ENCODE measurements around the gene SYS1. TPM values are rescaled to one million over a fixed set of nuclear protein-coding genes. Genes with fewer than 3 reads are reported as not detected.

SYS1 gene
- total and polyA plus RNA-seq, 2 experiments from 2014 or later: 7.9 to 21.5 TPM

DNA sequence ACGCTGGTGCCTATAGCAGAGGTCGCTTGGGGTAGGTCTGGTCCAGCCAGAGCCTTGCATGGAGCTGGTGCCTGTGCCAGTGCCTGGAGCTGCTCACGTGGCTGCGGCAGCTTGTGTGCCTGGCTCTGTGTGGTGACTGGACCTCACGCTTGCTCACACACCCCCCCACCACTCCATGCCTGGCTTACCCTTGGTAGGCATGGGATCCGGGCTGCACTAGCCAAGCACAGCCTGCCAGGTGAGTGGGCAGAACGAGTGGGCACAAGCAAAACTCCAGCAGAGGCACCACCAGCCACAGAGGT is 32.1 kb downstream of the SYS1 start:
- no peaks in the 10 kb centered on the region for H3K27me3 ChIP-seq (ENCODE audit: insufficient read depth)
- peaks cover 9% of the 10 kb centered on the region for H3K9me3 Mint-ChIP-seq
- no peak overlapping the region for H3K27ac Mint-ChIP-seq
- no peak overlapping the region for H3K4me3 Mint-ChIP-seq
- no peak for TF ChIP-seq ZNF114 (CRISPR knock-in tag; IDR thresholded peaks at IDR 0.05)
- no peak for TF ChIP-seq CREB1 (CRISPR knock-in tag; IDR thresholded peaks at IDR 0.05; ENCODE audit: low read depth)
- no peak for TF ChIP-seq STAT1 (IDR thresholded peaks at IDR 0.05; ENCODE audit: unreplicated experiment)
- no peak for TF ChIP-seq ETS1 (IDR thresholded peaks at IDR 0.05)
- TF ChIP-seq NANOG (IDR thresholded peaks at IDR 0.05; ENCODE audit: borderline replicate concordance): no peak
- TF ChIP-seq REST (IDR thresholded peaks at IDR 0.05; ENCODE audit: unreplicated experiment): no peak
- TF ChIP-seq ZNF331 (CRISPR knock-in tag; IDR thresholded peaks at IDR 0.05; ENCODE audit: low read depth): no peak
- TF ChIP-seq, protein P1, sequence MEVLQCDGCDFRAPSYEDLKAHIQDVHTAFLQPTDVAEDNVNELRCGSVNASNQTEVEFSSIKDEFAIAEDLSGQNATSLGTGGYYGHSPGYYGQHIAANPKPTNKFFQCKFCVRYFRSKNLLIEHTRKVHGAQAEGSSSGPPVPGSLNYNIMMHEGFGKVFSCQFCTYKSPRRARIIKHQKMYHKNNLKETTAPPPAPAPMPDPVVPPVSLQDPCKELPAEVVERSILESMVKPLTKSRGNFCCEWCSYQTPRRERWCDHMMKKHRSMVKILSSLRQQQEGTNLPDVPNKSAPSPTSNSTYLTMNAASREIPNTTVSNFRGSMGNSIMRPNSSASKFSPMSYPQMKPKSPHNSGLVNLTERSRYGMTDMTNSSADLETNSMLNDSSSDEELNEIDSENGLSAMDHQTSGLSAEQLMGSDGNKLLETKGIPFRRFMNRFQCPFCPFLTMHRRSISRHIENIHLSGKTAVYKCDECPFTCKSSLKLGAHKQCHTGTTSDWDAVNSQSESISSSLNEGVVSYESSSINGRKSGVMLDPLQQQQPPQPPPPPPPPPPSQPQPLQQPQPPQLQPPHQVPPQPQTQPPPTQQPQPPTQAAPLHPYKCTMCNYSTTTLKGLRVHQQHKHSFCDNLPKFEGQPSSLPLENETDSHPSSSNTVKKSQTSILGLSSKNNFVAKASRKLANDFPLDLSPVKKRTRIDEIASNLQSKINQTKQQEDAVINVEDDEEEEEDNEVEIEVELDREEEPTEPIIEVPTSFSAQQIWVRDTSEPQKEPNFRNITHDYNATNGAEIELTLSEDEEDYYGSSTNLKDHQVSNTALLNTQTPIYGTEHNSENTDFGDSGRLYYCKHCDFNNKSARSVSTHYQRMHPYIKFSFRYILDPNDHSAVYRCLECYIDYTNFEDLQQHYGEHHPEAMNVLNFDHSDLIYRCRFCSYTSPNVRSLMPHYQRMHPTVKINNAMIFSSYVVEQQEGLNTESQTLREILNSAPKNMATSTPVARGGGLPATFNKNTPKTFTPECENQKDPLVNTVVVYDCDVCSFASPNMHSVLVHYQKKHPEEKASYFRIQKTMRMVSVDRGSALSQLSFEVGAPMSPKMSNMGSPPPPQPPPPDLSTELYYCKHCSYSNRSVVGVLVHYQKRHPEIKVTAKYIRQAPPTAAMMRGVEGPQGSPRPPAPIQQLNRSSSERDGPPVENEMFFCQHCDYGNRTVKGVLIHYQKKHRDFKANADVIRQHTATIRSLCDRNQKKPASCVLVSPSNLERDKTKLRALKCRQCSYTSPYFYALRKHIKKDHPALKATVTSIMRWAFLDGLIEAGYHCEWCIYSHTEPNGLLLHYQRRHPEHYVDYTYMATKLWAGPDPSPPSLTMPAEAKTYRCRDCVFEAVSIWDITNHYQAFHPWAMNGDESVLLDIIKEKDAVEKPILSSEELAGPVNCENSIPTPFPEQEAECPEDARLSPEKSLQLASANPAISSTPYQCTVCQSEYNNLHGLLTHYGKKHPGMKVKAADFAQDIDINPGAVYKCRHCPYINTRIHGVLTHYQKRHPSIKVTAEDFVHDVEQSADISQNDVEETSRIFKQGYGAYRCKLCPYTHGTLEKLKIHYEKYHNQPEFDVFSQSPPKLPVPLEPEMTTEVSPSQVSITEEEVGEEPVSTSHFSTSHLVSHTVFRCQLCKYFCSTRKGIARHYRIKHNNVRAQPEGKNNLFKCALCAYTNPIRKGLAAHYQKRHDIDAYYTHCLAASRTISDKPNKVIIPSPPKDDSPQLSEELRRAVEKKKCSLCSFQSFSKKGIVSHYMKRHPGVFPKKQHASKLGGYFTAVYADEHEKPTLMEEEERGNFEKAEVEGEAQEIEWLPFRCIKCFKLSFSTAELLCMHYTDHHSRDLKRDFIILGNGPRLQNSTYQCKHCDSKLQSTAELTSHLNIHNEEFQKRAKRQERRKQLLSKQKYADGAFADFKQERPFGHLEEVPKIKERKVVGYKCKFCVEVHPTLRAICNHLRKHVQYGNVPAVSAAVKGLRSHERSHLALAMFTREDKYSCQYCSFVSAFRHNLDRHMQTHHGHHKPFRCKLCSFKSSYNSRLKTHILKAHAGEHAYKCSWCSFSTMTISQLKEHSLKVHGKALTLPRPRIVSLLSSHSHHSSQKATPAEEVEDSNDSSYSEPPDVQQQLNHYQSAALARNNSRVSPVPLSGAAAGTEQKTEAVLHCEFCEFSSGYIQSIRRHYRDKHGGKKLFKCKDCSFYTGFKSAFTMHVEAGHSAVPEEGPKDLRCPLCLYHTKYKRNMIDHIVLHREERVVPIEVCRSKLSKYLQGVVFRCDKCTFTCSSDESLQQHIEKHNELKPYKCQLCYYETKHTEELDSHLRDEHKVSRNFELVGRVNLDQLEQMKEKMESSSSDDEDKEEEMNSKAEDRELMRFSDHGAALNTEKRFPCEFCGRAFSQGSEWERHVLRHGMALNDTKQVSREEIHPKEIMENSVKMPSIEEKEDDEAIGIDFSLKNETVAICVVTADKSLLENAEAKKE (CRISPR knock-in tag; IDR thresholded peaks at IDR 0.05): no peak
- TF ChIP-seq EZH2 (IDR thresholded peaks at IDR 0.05; ENCODE audit: low read depth, unreplicated experiment): no peak
- TF ChIP-seq EZH2phosphoT487 (IDR thresholded peaks at IDR 0.05; ENCODE audit: unreplicated experiment): no peak
- no peak for TF ChIP-seq CTCF (conservative IDR thresholded peaks at IDR 0.05; ENCODE audit: low read depth in 2 of 2)
- TF ChIP-seq POLR2AphosphoS5 (IDR thresholded peaks at IDR 0.05; ENCODE audit: low read depth): no peak
- no peak for TF ChIP-seq JUNB (IDR thresholded peaks at IDR 0.05; ENCODE audit: unreplicated experiment)
- no peak overlapping the region for H3K4me3 ChIP-seq
- DNase-seq (ENCODE audit: low spot score) (no peak), ATAC-seq (no peak)
- H3F3A ChIP-seq (replicated peaks; ENCODE audit: low read depth): no peaks in the 10 kb centered on the region
- H3K4me1 Mint-ChIP-seq: no peaks in the 10 kb centered on the region
- no peak overlapping the region for H3K4me2 ChIP-seq
- H3K27ac ChIP-seq (ENCODE audit: low read depth): no peak overlapping the region
- H3K4me1 ChIP-seq (ENCODE audit: insufficient read depth): no peaks in the 10 kb centered on the region
- H3K79me2 ChIP-seq (replicated peaks; ENCODE audit: insufficient read depth): no peaks in the 10 kb centered on the region
- H3K9me2 ChIP-seq (ENCODE audit: insufficient read depth): no peaks in the 10 kb centered on the region
- no peak overlapping the region for H2AFZ ChIP-seq
- no peaks in the 10 kb centered on the region for H3K36me3 ChIP-seq (ENCODE audit: insufficient read depth)
- H3K27me3 Mint-ChIP-seq (ENCODE audit: insufficient read depth, low read depth, poor library complexity): peaks cover 5% of the 10 kb centered on the region
- peaks cover 6% of the 10 kb centered on the region for H3K36me3 Mint-ChIP-seq (ENCODE audit: low read depth)
- no peaks in the 10 kb centered on the region for H4K20me1 ChIP-seq (replicated peaks; ENCODE audit: insufficient read depth)
